ENCODE results near the gene HOXC4. TPM values are rescaled to one million over a fixed set of nuclear protein-coding genes. Genes with fewer than 3 reads are reported as not detected.

The HOXC4 gene
- total RNA-seq, 1 experiment from 2014 or later = 9.6 TPM

GRCh38 chr12:54055552-54055951 is 1.9 kb downstream of the HOXC4 start:
- no peaks in the 10 kb centered on the region for H3K36me3 ChIP-seq (ENCODE audit: insufficient read depth, low read length, poor library complexity, severe bottlenecking)
- H3K27me3 ChIP-seq (replicated peaks; ENCODE audit: insufficient read depth, low read depth, low read length, poor library complexity) = no peaks in the 10 kb centered on the region
- H3K4me1 ChIP-seq (ENCODE audit: insufficient read depth, low read length, poor library complexity, severe bottlenecking) = peaks cover 34% of the 10 kb centered on the region
- H3K9me3 ChIP-seq (ENCODE audit: low read depth, low read length, poor library complexity, severe bottlenecking) = no peaks in the 10 kb centered on the region
- TF ChIP-seq EZH2 (IDR thresholded peaks at IDR 0.05; ENCODE audit: borderline replicate concordance, low read depth, low read length, poor library complexity, severe bottlenecking) = no peak
- TF ChIP-seq CTCF (conservative IDR thresholded peaks at IDR 0.05; ENCODE audit: low read depth, low read length) = no peak
- intact Hi-C loops (cut with micrococcal nuclease; ENCODE audit: unreplicated experiment) = no loop called here
- BruUV-seq (replicated peaks) = TSS peak; percentile 76
- POLR2A ChIA-PET (ENCODE audit: low non-redundant PET) = no interaction called here
- no peak overlapping the region for H3K27ac ChIP-seq (ENCODE audit: low read depth, low read length, poor library complexity, severe bottlenecking)
- H3K4me3 ChIP-seq (ENCODE audit: low read depth, low read length, poor library complexity, severe bottlenecking) = no peak overlapping the region
- CTCF ChIA-PET = no interaction called here
- DNase-seq (ENCODE audit: low spot score) = no peak

- intact Hi-C loops (cut with micrococcal nuclease; ENCODE audit: unreplicated experiment) = no loop called here
- TF ChIP-seq EZH2 (IDR thresholded peaks at IDR 0.05; ENCODE audit: borderline replicate concordance, low read depth, low read length, poor library complexity, severe bottlenecking) (no peak), CTCF (conservative IDR thresholded peaks at IDR 0.05; ENCODE audit: low read depth, low read length) (no peak)
- no peak overlapping the region for H3K4me3 ChIP-seq (ENCODE audit: low read depth, low read length, poor library complexity, severe bottlenecking)
Measured at GRCh38 chr12:54056110-54056509, 2.5 kb downstream of the HOXC4 start.

GRCh38 chr12:54058128-54058768 is 4.6 kb downstream of the HOXC4 start:
- POLR2A ChIA-PET (ENCODE audit: low non-redundant PET) = no interaction called here
- peaks cover 15% of the 10 kb centered on the region for H3K4me1 ChIP-seq (ENCODE audit: insufficient read depth, low read length, poor library complexity, severe bottlenecking)
- no peak overlapping the region for H3K27ac ChIP-seq (ENCODE audit: low read depth, low read length, poor library complexity, severe bottlenecking)
- no peaks in the 10 kb centered on the region for H3K27me3 ChIP-seq (replicated peaks; ENCODE audit: insufficient read depth, low read depth, low read length, poor library complexity)
- H3K36me3 ChIP-seq (ENCODE audit: insufficient read depth, low read length, poor library complexity, severe bottlenecking) = no peaks in the 10 kb centered on the region
- intact Hi-C loops (cut with micrococcal nuclease; ENCODE audit: unreplicated experiment) = no loop called here
- no TSS peak for BruUV-seq (replicated peaks)
- no peak overlapping the region for H3K4me3 ChIP-seq (ENCODE audit: low read depth, low read length, poor library complexity, severe bottlenecking)
- no peak for DNase-seq (ENCODE audit: low spot score)
- TF ChIP-seq EZH2 (IDR thresholded peaks at IDR 0.05; ENCODE audit: borderline replicate concordance, low read depth, low read length, poor library complexity, severe bottlenecking) (no peak), CTCF (conservative IDR thresholded peaks at IDR 0.05; ENCODE audit: low read depth, low read length) (no peak)
- H3K9me3 ChIP-seq (ENCODE audit: low read depth, low read length, poor library complexity, severe bottlenecking) = no peaks in the 10 kb centered on the region
- CTCF ChIA-PET = no interaction called here

More at GRCh38 chr12:54056110-54056509, 2.5 kb downstream of the HOXC4 start:
- Histone ChIP-seq H3K4me1 (ENCODE audit: insufficient read depth, low read length, poor library complexity, severe bottlenecking) (peaks cover 34% of the 10 kb centered on the region), H3K27ac (ENCODE audit: low read depth, low read length, poor library complexity, severe bottlenecking) (no peak overlapping the region), H3K27me3 (replicated peaks; ENCODE audit: insufficient read depth, low read depth, low read length, poor library complexity) (no peaks in the 10 kb centered on the region), H3K36me3 (ENCODE audit: insufficient read depth, low read length, poor library complexity, severe bottlenecking) (no peaks in the 10 kb centered on the region), H3K9me3 (ENCODE audit: low read depth, low read length, poor library complexity, severe bottlenecking) (no peaks in the 10 kb centered on the region)
- DNase-seq (ENCODE audit: low spot score) = no peak
- ChIA-PET POLR2A (ENCODE audit: low non-redundant PET) (no interaction called here), CTCF (no interaction called here)
- BruUV-seq (replicated peaks) = no TSS peak
